Hindlimb muscle (tissue), 1 donor: ENCODE results near the gene XPO6. TPM values are rescaled to one million over a fixed set of nuclear protein-coding genes. Genes with fewer than 3 reads are reported as not detected.
A peak's percentile ranks its signal among the peaks of the same experiment; 100 is the strongest.
"Not testable (repeated sequence)": the region's sequence is repeated elsewhere in the genome, so short reads cannot be mapped to it uniquely, and the experiment has no call there.

Source experiments
- DNase-seq: peaks from one replicate; pipeline ENCODE4 v3.0.0-alpha.2; 2013
- polyA plus RNA-seq: library from polyadenylated mRNA; unstranded; fragments of 120-200 nt; gene quantifications from one replicate; pipeline ENCODE4 v1.2.1, GENCODE V29; 2013; ENCODE audit not compliant: insufficient read length

Gene XPO6
- polyA plus RNA-seq = 57.3 TPM

- DNase-seq = peak; percentile 96
These were observed at the start of gene XPO6 for GRCh38 chr16:28211758-28212531. TSS of gene XPO6 (minus strand) at chr16:28211965. CDS start at chr16:28211368, 597 bp downstream.

- no peak for DNase-seq
These were observed 48.4 kb upstream of the XPO6 start for GRCh38 chr16:28260193-28260592.

GRCh38 chr16:28259781-28260150 is 48.0 kb upstream of the XPO6 start:
- no peak for DNase-seq

- DNase-seq = no peak
These were observed 47.5 kb upstream of the XPO6 start for GRCh38 chr16:28259091-28259780.

- peak; percentile 11 for DNase-seq
These were observed 46.8 kb upstream of the XPO6 start for GRCh38 chr16:28258567-28258966.

GRCh38 chr16:28257256-28257655 is 45.5 kb upstream of the XPO6 start:
- DNase-seq = no peak

GRCh38 chr16:28255838-28256237 is 44.1 kb upstream of the XPO6 start:
- DNase-seq = no peak

GRCh38 chr16:28254158-28254557 is 42.4 kb upstream of the XPO6 start:
- no peak for DNase-seq

GRCh38 chr16:28250999-28251398 is 39.2 kb upstream of the XPO6 start:
- DNase-seq = no peak

- DNase-seq = not testable (repeated sequence)
These were observed 37.7 kb upstream of the XPO6 start for GRCh38 chr16:28249483-28249882.

- no peak for DNase-seq
These were observed 30.2 kb upstream of the XPO6 start for GRCh38 chr16:28241924-28242323.

GRCh38 chr16:28237754-28238357 is 26.1 kb upstream of the XPO6 start:
- DNase-seq = no peak

- DNase-seq = no peak
These were observed 20.0 kb upstream of the XPO6 start for GRCh38 chr16:28231763-28232162.

- DNase-seq = not testable (repeated sequence)
These were observed 12.1 kb upstream of the XPO6 start for GRCh38 chr16:28223909-28224308.

- DNase-seq = not testable (repeated sequence)
These were observed 8.0 kb upstream of the XPO6 start for GRCh38 chr16:28219777-28220176.

- no peak for DNase-seq
These were observed 7.5 kb upstream of the XPO6 start for GRCh38 chr16:28219282-28219681.

GRCh38 chr16:28218109-28218508 is 6.3 kb upstream of the XPO6 start:
- DNase-seq = no peak

GRCh38 chr16:28217326-28217725 is 5.6 kb upstream of the XPO6 start:
- DNase-seq = no peak

GRCh38 chr16:28213396-28213795 is 1.6 kb upstream of the XPO6 start:
- DNase-seq = no peak

GRCh38 chr16:28212532-28212873 is 738 bp upstream of the XPO6 start:
- DNase-seq = no peak

GRCh38 chr16:28210979-28211588 is 681 bp downstream of the XPO6 start:
- DNase-seq = peak; percentile 48

GRCh38 chr16:28210264-28210663 is 1.5 kb downstream of the XPO6 start:
- no peak for DNase-seq

GRCh38 chr16:28208824-28209223 is 2.9 kb downstream of the XPO6 start:
- DNase-seq = no peak
